Colonic mucosa (tissue), 4 donors: Measurements from ENCODE around the gene NDUFA3. TPM values are rescaled to one million over a fixed set of nuclear protein-coding genes. Genes with fewer than 3 reads are reported as not detected.

Experiments
- DNase-seq: peaks from one replicate; pipeline ENCODE4 v3.0.0-alpha.2; 2020
- H3K27ac ChIP-seq: fragments of 200-600 bp; one replicate; pipeline ENCODE4 v1.8.0; 2021
- H3K27me3 ChIP-seq: fragments of 200-600 bp; one replicate; pipeline ENCODE4 v1.8.0; 2021
- H3K36me3 ChIP-seq: fragments of 200-600 bp; one replicate; pipeline ENCODE4 v1.8.0; 2021
- H3K4me1 ChIP-seq: fragments of 200-600 bp; one replicate; pipeline ENCODE4 v1.8.0; 2021; ENCODE audit warnings: mild to moderate bottlenecking
- H3K4me3 ChIP-seq: fragments of 200-600 bp; one replicate; pipeline ENCODE4 v1.8.0; 2021
- H3K9ac ChIP-seq, 2 donors: one replicate each; pipeline ENCODE4 v1.7.0; 2013; ENCODE audit warnings: control low read depth in 2 of 2, low read depth in 2 of 2, low read length in 2 of 2
- H3K9me3 ChIP-seq: fragments of 200-600 bp; one replicate; pipeline ENCODE4 v1.8.0; 2021
- intact Hi-C: fragments of 100-400 bp; cut with DNase I; formaldehyde crosslinking; loops from one replicate; pipeline ENCODE4 v1.14.1; 2022
- total RNA-seq, 2 donors: library from RNA; stranded (reverse); fragmentation: NEBNext Ultra II Directional in 1 of 2; extraction: Animal tissue kit (Norgen Biotek cat#: 25700) in 1 of 2; gene quantifications; one replicate each; pipeline ENCODE4 v1.2.1, GENCODE V29; 2021
- TF ChIP-seq, protein P1 (sequence below): fragments of 200-600 bp; IDR thresholded peaks from one replicate; pipeline ENCODE4 v1.8.0; 2022; ENCODE audit warnings: antibody characterized with exemption, mild to moderate bottlenecking
- donor health status: healthy.
- donor health status: DM: no; HTN: no; CAD: no.
- donor health status: DM: no; HTN: no; CAD: no.

Gene NDUFA3
- total RNA-seq, 2 donors from 2014 or later, result 138 to 188 TPM

DNA sequence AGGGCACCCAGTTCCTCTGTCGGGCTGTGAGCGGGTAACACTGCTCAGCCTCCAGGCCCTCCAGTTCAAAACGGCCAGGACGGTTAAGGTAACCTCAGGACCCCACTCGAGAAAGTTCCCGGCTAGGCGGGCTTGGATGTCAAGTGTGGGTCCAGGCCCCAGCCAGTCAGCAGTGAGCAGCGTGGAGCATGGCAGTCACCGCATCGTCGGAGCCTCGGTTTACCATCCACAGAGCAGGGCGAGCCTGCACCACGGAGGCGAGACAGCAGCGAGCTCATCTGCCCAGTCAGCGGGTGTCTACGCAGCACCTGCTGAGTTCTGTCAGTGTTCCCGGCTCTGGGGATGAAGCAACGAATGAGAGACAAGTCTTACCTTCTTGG lies 27.0 kb downstream of the NDUFA3 start:
- H3K9me3 ChIP-seq, result no peaks in the 10 kb centered on the region
- no peak overlapping the region for H3K4me3 ChIP-seq
- TF ChIP-seq, protein P1, sequence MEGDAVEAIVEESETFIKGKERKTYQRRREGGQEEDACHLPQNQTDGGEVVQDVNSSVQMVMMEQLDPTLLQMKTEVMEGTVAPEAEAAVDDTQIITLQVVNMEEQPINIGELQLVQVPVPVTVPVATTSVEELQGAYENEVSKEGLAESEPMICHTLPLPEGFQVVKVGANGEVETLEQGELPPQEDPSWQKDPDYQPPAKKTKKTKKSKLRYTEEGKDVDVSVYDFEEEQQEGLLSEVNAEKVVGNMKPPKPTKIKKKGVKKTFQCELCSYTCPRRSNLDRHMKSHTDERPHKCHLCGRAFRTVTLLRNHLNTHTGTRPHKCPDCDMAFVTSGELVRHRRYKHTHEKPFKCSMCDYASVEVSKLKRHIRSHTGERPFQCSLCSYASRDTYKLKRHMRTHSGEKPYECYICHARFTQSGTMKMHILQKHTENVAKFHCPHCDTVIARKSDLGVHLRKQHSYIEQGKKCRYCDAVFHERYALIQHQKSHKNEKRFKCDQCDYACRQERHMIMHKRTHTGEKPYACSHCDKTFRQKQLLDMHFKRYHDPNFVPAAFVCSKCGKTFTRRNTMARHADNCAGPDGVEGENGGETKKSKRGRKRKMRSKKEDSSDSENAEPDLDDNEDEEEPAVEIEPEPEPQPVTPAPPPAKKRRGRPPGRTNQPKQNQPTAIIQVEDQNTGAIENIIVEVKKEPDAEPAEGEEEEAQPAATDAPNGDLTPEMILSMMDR, result no peak
- no peaks in the 10 kb centered on the region for H3K4me1 ChIP-seq
- intact Hi-C loops, result no loop called here
- H3K9ac ChIP-seq, result no peak overlapping the region
- no peak overlapping the region for H3K27ac ChIP-seq
- no peak for DNase-seq
- H3K27me3 ChIP-seq, result no peaks in the 10 kb centered on the region
- H3K36me3 ChIP-seq, result no peaks in the 10 kb centered on the region

DNA sequence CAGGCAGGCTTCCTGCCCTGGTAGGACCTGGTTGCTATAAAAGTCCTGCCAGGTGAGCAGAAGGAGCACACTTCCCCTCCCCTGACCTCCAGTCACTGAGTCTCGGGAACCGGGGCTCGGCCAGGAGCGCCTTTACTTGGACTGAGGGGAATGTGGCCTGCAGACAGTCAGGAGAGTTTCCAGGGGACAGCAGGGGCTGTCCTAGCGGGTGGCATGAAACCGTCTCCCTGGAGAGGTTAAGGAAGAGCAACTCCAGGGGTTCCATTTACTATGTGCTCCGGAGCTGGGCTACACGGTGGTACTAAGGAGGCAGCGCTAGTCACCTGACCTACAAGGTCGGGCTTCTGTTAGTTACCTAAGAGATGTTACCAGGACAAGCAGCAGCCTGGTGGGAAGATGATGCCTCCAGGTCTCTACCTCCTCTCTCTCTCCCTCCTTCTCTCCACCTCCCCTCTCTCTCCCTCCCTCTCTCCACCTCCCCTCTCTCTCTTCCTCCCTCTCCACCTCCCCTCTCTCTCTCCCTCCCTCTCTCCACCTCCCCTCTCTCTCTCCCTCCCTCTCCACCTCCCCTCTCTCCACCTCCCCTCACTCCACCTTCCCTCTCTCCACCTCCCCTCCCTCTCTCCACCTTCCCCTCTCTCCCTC lies 30.8 kb downstream of the NDUFA3 start:
- no peaks in the 10 kb centered on the region for H3K9me3 ChIP-seq
- no peaks in the 10 kb centered on the region for H3K27me3 ChIP-seq
- no peak overlapping the region for H3K27ac ChIP-seq
- H3K9ac ChIP-seq, result no peak overlapping the region
- TF ChIP-seq, protein P1, result no peak
- DNase-seq, result no peak
- H3K36me3 ChIP-seq, result no peaks in the 10 kb centered on the region
- peaks cover under 1% of the 10 kb centered on the region for H3K4me1 ChIP-seq
- intact Hi-C loops, result no loop called here
- no peak overlapping the region for H3K4me3 ChIP-seq

DNA sequence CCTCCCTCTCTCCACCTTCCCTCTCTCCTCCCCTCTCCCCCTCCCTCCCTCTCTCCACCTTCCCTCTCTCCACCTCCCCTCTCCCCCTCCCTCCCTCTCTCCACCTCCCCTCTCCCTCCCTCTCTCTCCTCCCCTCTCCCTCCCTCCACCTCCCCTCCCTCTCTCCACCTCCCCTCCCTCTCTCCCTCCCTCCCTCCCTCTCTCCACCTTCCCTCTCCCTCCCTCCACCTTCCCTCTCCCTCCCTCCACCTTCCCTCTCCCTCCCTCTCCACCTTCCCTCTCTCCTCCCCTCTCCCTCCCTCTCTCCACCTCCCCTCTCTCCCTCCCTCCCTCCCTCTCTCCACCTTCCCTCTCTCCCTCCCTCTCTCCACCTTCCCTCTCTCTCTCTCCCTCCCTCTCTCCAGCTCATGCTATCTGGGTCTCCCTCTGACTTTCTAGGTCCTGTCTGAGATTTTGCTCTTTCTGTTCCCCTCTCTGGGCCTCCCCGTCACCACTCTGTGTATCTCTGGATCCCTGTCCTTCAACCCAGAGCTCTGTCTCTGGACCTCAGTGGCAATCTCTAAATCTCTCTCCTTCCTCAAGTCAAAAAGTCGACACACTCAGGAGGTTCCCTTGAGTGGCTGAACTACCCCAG lies 31.4 kb downstream of the NDUFA3 start:
- Histone ChIP-seq H3K4me3 (no peak overlapping the region), H3K9me3 (no peaks in the 10 kb centered on the region), H3K9ac (no peak overlapping the region), H3K36me3 (no peaks in the 10 kb centered on the region), H3K27ac (no peak overlapping the region), H3K4me1 (peaks cover 7% of the 10 kb centered on the region), H3K27me3 (no peaks in the 10 kb centered on the region)
- TF ChIP-seq, protein P1, result no peak
- intact Hi-C loops, result no loop called here
- DNase-seq, result no peak

DNA sequence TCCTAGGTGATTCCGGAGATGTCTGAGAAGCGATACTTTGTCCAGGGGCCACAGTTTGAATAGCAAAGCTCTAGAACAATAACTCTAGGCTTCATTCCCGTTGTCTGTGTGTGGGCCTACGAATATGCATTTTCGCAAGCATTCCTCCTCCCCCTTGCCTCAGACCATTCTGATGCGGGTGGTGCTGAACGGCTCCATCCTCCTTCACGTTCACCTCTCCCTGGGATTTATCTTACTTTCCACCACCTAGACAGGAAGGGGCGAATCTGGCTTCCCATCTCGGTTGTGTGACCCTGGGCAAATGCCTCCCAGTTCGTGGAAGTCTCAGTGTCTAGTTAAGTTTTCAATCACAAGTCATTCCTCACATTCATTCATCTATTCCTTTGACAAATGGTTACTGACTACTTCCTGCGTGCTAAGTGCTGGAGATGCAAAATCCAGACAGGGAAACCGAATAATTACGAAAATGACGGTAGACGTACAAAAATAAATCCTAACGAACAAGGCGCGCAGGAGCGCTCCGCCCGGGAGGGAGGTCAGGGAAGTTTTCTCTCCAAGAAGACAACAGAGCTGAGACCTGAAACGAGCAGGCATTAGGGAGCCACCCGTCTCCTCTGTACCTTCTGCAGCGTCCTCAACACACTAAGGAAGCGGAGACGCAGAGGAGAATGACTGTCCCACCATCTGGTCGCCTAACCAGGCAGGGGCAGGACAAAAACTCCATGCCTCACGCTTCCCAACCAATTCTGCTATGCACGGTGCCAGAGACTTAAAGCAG lies 33.6 kb downstream of the NDUFA3 start:
- H3K27me3 ChIP-seq, result no peaks in the 10 kb centered on the region
- no peaks in the 10 kb centered on the region for H3K36me3 ChIP-seq
- peak overlapping the region; percentile 40 for H3K4me3 ChIP-seq
- H3K27ac ChIP-seq, result peak overlapping the region; percentile 70
- H3K9me3 ChIP-seq, result no peaks in the 10 kb centered on the region
- intact Hi-C loops, result no loop called here
- peaks cover 16% of the 10 kb centered on the region for H3K4me1 ChIP-seq
- peak; percentile 45 for DNase-seq
- TF ChIP-seq, protein P1, result no peak
- peak overlapping the region; percentile 59 to 79 for H3K9ac ChIP-seq

DNA sequence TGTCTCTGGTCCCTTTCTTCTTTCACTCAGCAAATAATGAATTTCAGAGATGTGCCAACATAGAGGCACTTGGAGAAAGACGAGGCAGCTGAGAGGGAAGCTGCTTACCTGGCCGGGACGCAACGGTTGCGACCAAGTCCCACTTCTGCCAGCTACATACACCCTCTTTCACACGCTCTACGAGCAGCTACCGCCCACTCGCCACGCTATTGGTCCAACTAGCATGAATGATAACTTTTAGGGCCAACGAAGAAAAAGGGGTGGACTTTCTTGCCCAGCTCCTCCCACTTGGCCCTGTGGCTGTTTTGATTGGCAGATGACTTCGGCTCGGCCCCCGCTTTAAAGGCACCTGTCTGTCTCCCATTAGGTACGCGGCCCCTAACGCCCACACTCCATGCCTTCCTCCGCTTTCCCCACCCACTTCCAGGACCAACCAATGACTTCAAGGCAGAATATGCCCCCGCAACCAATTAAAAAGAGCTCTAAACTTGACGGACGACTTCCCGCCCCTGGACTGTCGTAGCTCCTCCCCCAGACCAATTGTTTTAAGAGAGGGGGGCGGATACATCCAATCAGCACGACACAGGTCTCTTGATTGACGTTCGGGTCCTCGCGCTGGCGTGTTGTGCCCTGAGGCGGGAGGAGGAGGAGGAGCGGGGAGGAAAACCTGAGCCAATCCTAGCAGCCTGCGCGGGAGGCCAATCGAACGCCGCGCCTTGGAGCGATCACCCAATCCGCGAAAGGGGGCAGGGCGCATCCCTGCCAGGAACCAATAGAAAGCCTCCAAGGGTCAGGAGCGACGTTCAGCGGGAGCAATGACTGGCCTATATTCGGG lies 34.4 kb downstream of the NDUFA3 start:
- Histone ChIP-seq H3K4me3 (peak overlapping the region; percentile 98), H3K9ac (peak overlapping the region; percentile 59 to 79), H3K9me3 (no peaks in the 10 kb centered on the region), H3K4me1 (peaks cover 16% of the 10 kb centered on the region), H3K27ac (peak overlapping the region; percentile 83), H3K27me3 (no peaks in the 10 kb centered on the region), H3K36me3 (no peaks in the 10 kb centered on the region)
- intact Hi-C loops, result no loop called here
- peak; percentile 99 for DNase-seq
- TF ChIP-seq, protein P1, result no peak
